ENCODE results near the gene SIPA1. TPM values are rescaled to one million over a fixed set of nuclear protein-coding genes. Genes with fewer than 3 reads are reported as not detected.

The SIPA1 gene
- total and polyA plus RNA-seq, 2 of the 13 experiments (the other 11 are each of a cell fraction or from before 2014, with no cell fraction given) = 5.8 to 7.7 TPM

- TF ChIP-seq, protein P1, sequence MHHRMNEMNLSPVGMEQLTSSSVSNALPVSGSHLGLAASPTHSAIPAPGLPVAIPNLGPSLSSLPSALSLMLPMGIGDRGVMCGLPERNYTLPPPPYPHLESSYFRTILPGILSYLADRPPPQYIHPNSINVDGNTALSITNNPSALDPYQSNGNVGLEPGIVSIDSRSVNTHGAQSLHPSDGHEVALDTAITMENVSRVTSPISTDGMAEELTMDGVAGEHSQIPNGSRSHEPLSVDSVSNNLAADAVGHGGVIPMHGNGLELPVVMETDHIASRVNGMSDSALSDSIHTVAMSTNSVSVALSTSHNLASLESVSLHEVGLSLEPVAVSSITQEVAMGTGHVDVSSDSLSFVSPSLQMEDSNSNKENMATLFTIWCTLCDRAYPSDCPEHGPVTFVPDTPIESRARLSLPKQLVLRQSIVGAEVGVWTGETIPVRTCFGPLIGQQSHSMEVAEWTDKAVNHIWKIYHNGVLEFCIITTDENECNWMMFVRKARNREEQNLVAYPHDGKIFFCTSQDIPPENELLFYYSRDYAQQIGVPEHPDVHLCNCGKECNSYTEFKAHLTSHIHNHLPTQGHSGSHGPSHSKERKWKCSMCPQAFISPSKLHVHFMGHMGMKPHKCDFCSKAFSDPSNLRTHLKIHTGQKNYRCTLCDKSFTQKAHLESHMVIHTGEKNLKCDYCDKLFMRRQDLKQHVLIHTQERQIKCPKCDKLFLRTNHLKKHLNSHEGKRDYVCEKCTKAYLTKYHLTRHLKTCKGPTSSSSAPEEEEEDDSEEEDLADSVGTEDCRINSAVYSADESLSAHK (CRISPR knock-in tag; IDR thresholded peaks at IDR 0.05; ENCODE audit: borderline replicate concordance) = no peak
- no peak for TF ChIP-seq ZNF749 (CRISPR knock-in tag; IDR thresholded peaks at IDR 0.05; ENCODE audit: borderline replicate concordance)
- TF ChIP-seq RARA (CRISPR knock-in tag; IDR thresholded peaks at IDR 0.05) = peak; percentile 65
- peak; percentile 13; the same call in 1 of the 2 replicates for TF ChIP-seq TMF1 (CRISPR knock-in tag; IDR thresholded peaks at IDR 0.05; ENCODE audit: low read depth)
- peak; percentile 56; the same call in 1 of the 2 replicates for TF ChIP-seq EED (CRISPR knock-in tag; IDR thresholded peaks at IDR 0.05)
- peak; percentile 34; the same call in 1 of the 2 replicates for TF ChIP-seq ZNF350 (CRISPR knock-in tag; IDR thresholded peaks at IDR 0.05; ENCODE audit: borderline replicate concordance, low read depth)
- TF ChIP-seq RNF2 (conservative IDR thresholded peaks at IDR 0.05; ENCODE audit: low read depth) = no peak
- TF ChIP-seq, protein P2, sequence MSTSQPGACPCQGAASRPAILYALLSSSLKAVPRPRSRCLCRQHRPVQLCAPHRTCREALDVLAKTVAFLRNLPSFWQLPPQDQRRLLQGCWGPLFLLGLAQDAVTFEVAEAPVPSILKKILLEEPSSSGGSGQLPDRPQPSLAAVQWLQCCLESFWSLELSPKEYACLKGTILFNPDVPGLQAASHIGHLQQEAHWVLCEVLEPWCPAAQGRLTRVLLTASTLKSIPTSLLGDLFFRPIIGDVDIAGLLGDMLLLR (CRISPR knock-in tag; IDR thresholded peaks at IDR 0.05) = peak; percentile 69; the same call in 1 of the 2 replicates
- no peak; the same call in 1 of the 2 replicates for TF ChIP-seq ZNF782 (CRISPR knock-in tag; IDR thresholded peaks at IDR 0.05; ENCODE audit: borderline replicate concordance)
- peak; percentile 66; the same call in 1 of the 2 replicates for TF ChIP-seq THAP11 (CRISPR knock-in tag; IDR thresholded peaks at IDR 0.05)
- TF ChIP-seq GMEB2 (CRISPR knock-in tag; IDR thresholded peaks at IDR 0.05; ENCODE audit: low read depth) = no peak
- TF ChIP-seq ZBTB1 (CRISPR knock-in tag; IDR thresholded peaks at IDR 0.05; ENCODE audit: borderline replicate concordance) = no peak
- TF ChIP-seq, protein P3, sequence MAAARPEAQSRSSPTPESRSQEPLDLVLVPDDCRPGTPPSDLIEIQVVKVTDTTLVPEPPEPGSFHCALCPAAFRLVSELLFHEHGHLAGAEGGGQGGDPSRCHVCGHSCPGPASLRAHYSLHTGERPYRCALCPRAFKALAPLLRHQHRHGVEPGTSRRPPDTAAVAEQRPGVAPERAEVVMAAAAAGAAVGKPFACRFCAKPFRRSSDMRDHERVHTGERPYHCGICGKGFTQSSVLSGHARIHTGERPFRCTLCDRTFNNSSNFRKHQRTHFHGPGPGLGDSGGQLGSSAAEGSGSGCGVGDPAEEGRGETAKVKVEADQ (CRISPR knock-in tag; IDR thresholded peaks at IDR 0.05; ENCODE audit: borderline replicate concordance) = no peak
- peak; percentile 72; the same call in 1 of the 2 replicates for TF ChIP-seq ZSCAN31 (CRISPR knock-in tag; IDR thresholded peaks at IDR 0.05; ENCODE audit: low read depth)
- no peak for TF ChIP-seq ZNF432 (CRISPR knock-in tag; IDR thresholded peaks at IDR 0.05; ENCODE audit: borderline replicate concordance)
- TF ChIP-seq, protein P4, sequence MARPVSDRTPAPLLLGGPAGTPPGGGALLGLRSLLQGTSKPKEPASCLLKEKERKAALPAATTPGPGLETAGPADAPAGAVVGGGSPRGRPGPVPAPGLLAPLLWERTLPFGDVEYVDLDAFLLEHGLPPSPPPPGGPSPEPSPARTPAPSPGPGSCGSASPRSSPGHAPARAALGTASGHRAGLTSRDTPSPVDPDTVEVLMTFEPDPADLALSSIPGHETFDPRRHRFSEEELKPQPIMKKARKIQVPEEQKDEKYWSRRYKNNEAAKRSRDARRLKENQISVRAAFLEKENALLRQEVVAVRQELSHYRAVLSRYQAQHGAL (CRISPR knock-in tag; IDR thresholded peaks at IDR 0.05; ENCODE audit: not compliant biosample characterization) = peak; percentile 88
- peak; percentile 2; the same call in 1 of the 2 replicates for TF ChIP-seq NR2F2 (IDR thresholded peaks at IDR 0.05; ENCODE audit: borderline replicate concordance, low read depth)
- no peak for TF ChIP-seq RBM39 (IDR thresholded peaks at IDR 0.05; ENCODE audit: low read depth, low read length, poor library complexity, severe bottlenecking)
- no peak for TF ChIP-seq PHB2 (IDR thresholded peaks at IDR 0.05; ENCODE audit: partially characterized antibody)
- TF ChIP-seq ZC3H4 (CRISPR knock-in tag; IDR thresholded peaks at IDR 0.05; ENCODE audit: borderline replicate concordance) = no peak
These were observed 14.8 kb downstream of the SIPA1 start (continued) for GRCh38 chr11:65652511-65653228.
